Measurements from ENCODE around the gene CCDC197. TPM values are rescaled to one million over a fixed set of nuclear protein-coding genes. Genes with fewer than 3 reads are reported as not detected.

Gene CCDC197
- total RNA-seq, 1 experiment from 2014 or later = not detected

DNA sequence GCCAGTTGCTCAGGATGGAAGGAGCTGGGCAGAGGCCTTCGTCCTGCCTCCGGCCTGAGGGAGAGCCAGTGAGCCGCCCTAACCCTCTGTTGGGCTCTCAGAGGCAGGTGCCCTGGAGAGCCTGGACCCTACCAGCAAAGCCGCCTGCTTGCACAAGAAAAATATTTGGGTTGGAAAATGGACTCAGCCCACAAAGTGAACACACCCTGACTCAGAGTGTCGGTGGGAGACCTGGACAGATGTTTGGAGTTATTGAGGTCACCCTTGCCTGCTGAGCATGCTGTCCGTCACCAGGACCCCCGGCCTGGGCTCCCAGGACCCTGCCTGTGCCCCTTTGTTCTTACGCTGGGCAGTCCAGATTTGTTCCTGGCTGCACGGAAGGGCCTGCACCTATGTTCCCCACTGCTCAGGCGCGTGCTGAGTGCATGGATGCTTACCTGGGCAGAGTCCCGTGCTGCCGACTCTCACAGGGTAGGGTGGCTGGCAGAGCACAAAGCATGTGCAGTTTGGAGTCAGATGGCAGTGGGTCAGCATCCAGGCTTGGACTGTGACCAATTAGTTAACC is 47.5 kb upstream of the CCDC197 start:
- Mint-ChIP-seq H3K27ac (no peak overlapping the region; a peak in 1 of 7 replicates), H3K4me3 (no peak overlapping the region), H3K36me3 (ENCODE audit: insufficient read depth in 1 of 3, low read depth in 3 of 3) (no peaks in the 10 kb centered on the region), H3K9me3 (no peaks in the 10 kb centered on the region; a peak in 1 of 5 replicates), H3K27me3 (ENCODE audit: low read depth) (no peaks in the 10 kb centered on the region; the same call in none of the 2 replicates), H3K4me1 (peaks cover 19 to 20% of the 10 kb centered on the region in 2 experiments)
- Histone ChIP-seq H4K91ac (ENCODE audit: insufficient read length, low read depth, low read length) (no peak overlapping the region), H3K27ac (ENCODE audit: insufficient read length, low read depth, low read length) (no peak overlapping the region), H3K14ac (ENCODE audit: insufficient read depth, low read length) (no peak overlapping the region; the same call in 1 of the 2 replicates), H4K5ac (ENCODE audit: insufficient read length, low read depth, low read length) (no peak overlapping the region), H3K23ac (ENCODE audit: insufficient read length, low read depth, low read length) (no peak overlapping the region), H3T11ph (ENCODE audit: low read length) (no peak overlapping the region), H3K18ac (ENCODE audit: insufficient read length, low read depth, low read length) (no peak overlapping the region), H3K27me3 (ENCODE audit: insufficient read depth, low read length) (no peaks in the 10 kb centered on the region), H3K9ac (ENCODE audit: extremely low read depth, insufficient read length, low read length) (no peak overlapping the region), H2BK120ac (ENCODE audit: low read depth, low read length, poor library complexity, severe bottlenecking) (no peak overlapping the region), H3K79me1 (ENCODE audit: insufficient read depth, low read depth, low read length, poor library complexity, severe bottlenecking) (no peaks in the 10 kb centered on the region), H2BK12ac (ENCODE audit: insufficient read length, low read depth, low read length) (no peak overlapping the region), H4K8ac (replicated peaks; ENCODE audit: insufficient read length, low read depth, low read length) (no peak overlapping the region), H4K20me1 (ENCODE audit: control insufficient read depth, insufficient read depth, insufficient read length) (no peaks in the 10 kb centered on the region), H3K4me1 (ENCODE audit: insufficient read depth, low read length) (no peaks in the 10 kb centered on the region; the same call in 1 of the 2 replicates), H3K4ac (ENCODE audit: low read depth, low read length) (no peak overlapping the region), H3K23me2 (ENCODE audit: insufficient read length, low read depth, low read length, poor library complexity, severe bottlenecking) (no peaks in the 10 kb centered on the region), H2BK15ac (ENCODE audit: low read depth, low read length) (no peak overlapping the region), H2AK5ac (ENCODE audit: insufficient read length, low read length) (no peak overlapping the region), H2BK20ac (ENCODE audit: low read depth, low read length, poor library complexity, severe bottlenecking) (no peak overlapping the region), H2AFZ (ENCODE audit: low read length) (no peak overlapping the region), H3K9me3 (ENCODE audit: control insufficient read depth, low read depth, low read length) (no peaks in the 10 kb centered on the region), H3K56ac (ENCODE audit: insufficient read length, low read depth, low read length) (no peak overlapping the region), H2BK5ac (ENCODE audit: insufficient read length, low read length) (no peak overlapping the region), H3K79me2 (ENCODE audit: insufficient read depth, low read length) (no peaks in the 10 kb centered on the region), H3K4me2 (ENCODE audit: insufficient read depth, insufficient read length, low read length) (no peak overlapping the region)
- no CpG with 5 or more reads among the region's 13 CpGs for WGBS (ENCODE audit: extremely low coverage, insufficient read length, low lambda C conversion rate)
- DNase-seq = no peak
- TF ChIP-seq, protein P1, sequence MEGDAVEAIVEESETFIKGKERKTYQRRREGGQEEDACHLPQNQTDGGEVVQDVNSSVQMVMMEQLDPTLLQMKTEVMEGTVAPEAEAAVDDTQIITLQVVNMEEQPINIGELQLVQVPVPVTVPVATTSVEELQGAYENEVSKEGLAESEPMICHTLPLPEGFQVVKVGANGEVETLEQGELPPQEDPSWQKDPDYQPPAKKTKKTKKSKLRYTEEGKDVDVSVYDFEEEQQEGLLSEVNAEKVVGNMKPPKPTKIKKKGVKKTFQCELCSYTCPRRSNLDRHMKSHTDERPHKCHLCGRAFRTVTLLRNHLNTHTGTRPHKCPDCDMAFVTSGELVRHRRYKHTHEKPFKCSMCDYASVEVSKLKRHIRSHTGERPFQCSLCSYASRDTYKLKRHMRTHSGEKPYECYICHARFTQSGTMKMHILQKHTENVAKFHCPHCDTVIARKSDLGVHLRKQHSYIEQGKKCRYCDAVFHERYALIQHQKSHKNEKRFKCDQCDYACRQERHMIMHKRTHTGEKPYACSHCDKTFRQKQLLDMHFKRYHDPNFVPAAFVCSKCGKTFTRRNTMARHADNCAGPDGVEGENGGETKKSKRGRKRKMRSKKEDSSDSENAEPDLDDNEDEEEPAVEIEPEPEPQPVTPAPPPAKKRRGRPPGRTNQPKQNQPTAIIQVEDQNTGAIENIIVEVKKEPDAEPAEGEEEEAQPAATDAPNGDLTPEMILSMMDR (conservative IDR thresholded peaks at IDR 0.05) = no peak

All from H9 (cell line).